Right cardiac atrium (tissue), 5 donors: ENCODE results near the gene WDR62. TPM values are rescaled to one million over a fixed set of nuclear protein-coding genes. Genes with fewer than 3 reads are reported as not detected.
"Not testable (repeated sequence)": the region's sequence is repeated elsewhere in the genome, so short reads cannot be mapped to it uniquely, and the experiment has no call there.

Experiments
- ATAC-seq, 2 donors: fragments of 200-7000 bp; cut with Tn5 transposase; one replicate each; pipeline versions ENCODE4 v1.8.0 to v1.9.1; 2020; ENCODE audit warnings: moderate library complexity in 2 of 2, mild to moderate bottlenecking in 1 of 2
- DNase-seq, 3 donors: peaks; one replicate each; pipeline ENCODE4 v3.0.0-alpha.2; 2020
- H3K27ac ChIP-seq: one replicate; pipeline ENCODE4 v1.5.1; 2013; ENCODE audit warnings: mild to moderate bottlenecking, low read length, control low read depth, moderate library complexity
- H3K27me3 ChIP-seq: one replicate; pipeline ENCODE4 v1.6.1; 2013; ENCODE audit not compliant: control insufficient read depth, insufficient read depth
- H3K4me1 ChIP-seq: one replicate; pipeline ENCODE4 v1.6.1; 2013; ENCODE audit warnings: low read length; ENCODE audit not compliant: control insufficient read depth, insufficient read depth
- H3K4me3 ChIP-seq: one replicate; pipeline ENCODE4 v1.5.1; 2013; ENCODE audit warnings: low read length, control low read depth
- H3K9me3 ChIP-seq: one replicate; pipeline ENCODE4 v1.6.1; 2013; ENCODE audit warnings: low read length; ENCODE audit not compliant: control insufficient read depth
- WGBS: extraction: QIAGEN DNeasy Blood & Tissue Kit; methylation state at CpG from one replicate; pipeline ENCODE4 v1.1.7; 2013; 5-methylcytosine and 5-hydroxymethylcytosine counted together
- intact Hi-C, 4 donors: fragments of 100-400 bp; cut with DNase I; formaldehyde crosslinking; loops; one replicate each; pipeline versions ENCODE4 v1.11.0 to v1.14.0; 2022 to 2023
- polyA plus RNA-seq: library from polyadenylated mRNA; stranded (reverse); fragments of 200-250 nt; gene quantifications from one replicate; pipeline ENCODE4 v1.2.3, GENCODE V29; 2013
- total RNA-seq, 4 donors: library from RNA; stranded (reverse); fragmentation: NEBNext Ultra II Directional; extraction: Animal tissue kit (Norgen Biotek cat#: 25700); gene quantifications; one replicate each; pipeline ENCODE4 v1.2.1, GENCODE V29; 2021
- donor health status: healthy with polysubstance abuse.
- donor health status: DM: no; HTN: yes; CAD: no.
- donor health status: DM: no; HTN: no; CAD: no.
- donor health status: DM: no; HTN: yes; CAD: no; lungs with severe emphysema.
- donor health status: DM: yes; HTN: yes; CAD: no.

WDR62 gene
- total and polyA plus RNA-seq, 5 donors, result 2.8 to 16.3 (median 8.0) TPM

DNA sequence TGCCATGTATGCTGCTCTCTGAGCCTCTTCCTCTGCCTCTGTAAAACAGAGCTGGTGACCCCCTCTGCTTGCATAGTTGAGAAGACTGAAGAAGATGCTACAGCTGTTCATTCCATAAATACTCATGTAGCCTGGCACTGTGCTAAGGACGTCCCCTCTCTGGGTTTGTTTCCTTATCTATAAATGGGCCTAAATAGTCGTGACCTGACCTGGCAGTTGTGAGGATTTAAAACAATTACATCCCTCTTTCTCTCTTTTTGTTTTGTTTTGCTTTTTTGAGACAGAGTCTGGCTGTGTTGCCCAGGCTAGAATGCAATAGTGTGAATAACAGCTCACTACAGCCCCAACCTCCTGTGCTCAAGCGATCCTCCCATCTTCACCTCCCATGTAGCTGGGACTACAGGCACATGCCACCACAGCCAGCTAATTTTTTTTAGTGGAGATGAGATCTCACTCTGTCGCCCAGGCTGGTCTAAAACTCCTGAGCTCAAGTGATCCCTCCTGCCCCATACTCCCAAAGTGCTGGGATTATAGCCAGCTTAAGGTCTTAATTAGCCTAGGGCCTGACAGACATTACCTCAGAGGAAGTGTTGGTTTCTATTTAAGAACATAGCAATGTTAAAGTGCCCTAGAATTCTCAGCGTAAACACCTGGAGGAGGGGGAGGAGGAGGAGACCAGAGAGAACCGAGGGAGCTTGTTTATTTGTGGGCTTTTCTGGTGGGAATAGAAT lies 4.6 kb downstream of the WDR62 start:
- WGBS, result 82% methylated on average over 6 of the region's 6 CpGs
- no peak overlapping the region for H3K27ac ChIP-seq

GRCh38 chr19:36060430-36060829 lies 5.7 kb downstream of the WDR62 start:
- DNase-seq (peak; percentile 31 to 75 (median 70)), ATAC-seq (peak; percentile 67 to 73)
- H3K4me3 ChIP-seq, result no peak overlapping the region
- no peak overlapping the region for H3K27ac ChIP-seq
- intact Hi-C loops, result loop anchor here in 2 of 4 donors (5.0 to 10.0 kb wide), 4 partner anchors 52 to 112 kb away; partner anchors contain the start of genes OVOL3 (in 2 of the 2), POLR2I (in 2 of the 2) and TBCB (in 1 of the 2)
- no peaks in the 10 kb centered on the region for H3K9me3 ChIP-seq
- H3K4me1 ChIP-seq, result no peaks in the 10 kb centered on the region
- H3K27me3 ChIP-seq, result no peaks in the 10 kb centered on the region
- WGBS, result 71% methylated on average over 4 of the region's 4 CpGs

More for the DNA sequence above, 4.6 kb downstream of the WDR62 start:
- H3K4me3 ChIP-seq, result no peak overlapping the region
- ATAC-seq, result no peak
- no peak for DNase-seq
- no peaks in the 10 kb centered on the region for H3K9me3 ChIP-seq
- H3K27me3 ChIP-seq, result no peaks in the 10 kb centered on the region
- no peaks in the 10 kb centered on the region for H3K4me1 ChIP-seq
- intact Hi-C loops, result no loop called here

DNA sequence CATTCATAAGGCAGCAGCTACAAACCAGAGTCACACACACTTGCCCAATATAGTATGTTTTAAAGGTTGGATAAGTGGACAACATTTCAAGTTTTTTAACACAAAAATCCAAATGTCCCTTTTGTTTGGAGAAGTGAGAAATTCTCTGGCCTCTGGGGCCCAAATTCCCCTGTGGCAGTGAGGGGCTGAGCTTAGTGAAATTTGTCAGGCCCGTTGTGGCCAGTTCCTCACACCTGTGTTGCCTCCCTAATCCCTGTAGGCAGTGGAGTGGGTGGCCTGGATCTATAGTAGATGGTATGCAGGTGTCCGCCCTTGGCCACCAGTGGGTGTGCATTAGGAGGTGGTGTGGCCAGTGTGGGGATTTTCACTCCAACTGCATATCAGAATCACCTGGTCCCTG lies 6.7 kb downstream of the WDR62 start:
- intact Hi-C loops, result loop anchor here in 2 of 4 donors (5.0 to 10.0 kb wide), 4 partner anchors 51 to 111 kb away; partner anchors contain the start of genes OVOL3 (in 2 of the 2), POLR2I (in 2 of the 2) and TBCB (in 1 of the 2)
- H3K27ac ChIP-seq, result no peak overlapping the region
- DNase-seq (no peak), ATAC-seq (no peak)
- H3K4me1 ChIP-seq, result no peaks in the 10 kb centered on the region
- WGBS, result 95% methylated on average over 2 of the region's 2 CpGs
- H3K9me3 ChIP-seq, result no peaks in the 10 kb centered on the region
- no peaks in the 10 kb centered on the region for H3K27me3 ChIP-seq
- no peak overlapping the region for H3K4me3 ChIP-seq

- Histone ChIP-seq H3K9me3 (no peaks in the 10 kb centered on the region), H3K27me3 (no peaks in the 10 kb centered on the region), H3K4me1 (no peaks in the 10 kb centered on the region), H3K27ac (no peak overlapping the region), H3K4me3 (no peak overlapping the region)
- DNase-seq (no peak), ATAC-seq (no peak)
- 93% methylated on average over 8 of the region's 8 CpGs for WGBS
- intact Hi-C loops, result loop anchor here in 2 of 4 donors (5.0 to 10.0 kb wide), 4 partner anchors 47 to 107 kb away; partner anchors contain the start of genes OVOL3 (in 2 of the 2), POLR2I (in 2 of the 2) and TBCB (in 1 of the 2)
Observed at GRCh38 chr19:36064826-36065225, 10.1 kb downstream of the WDR62 start.

DNA sequence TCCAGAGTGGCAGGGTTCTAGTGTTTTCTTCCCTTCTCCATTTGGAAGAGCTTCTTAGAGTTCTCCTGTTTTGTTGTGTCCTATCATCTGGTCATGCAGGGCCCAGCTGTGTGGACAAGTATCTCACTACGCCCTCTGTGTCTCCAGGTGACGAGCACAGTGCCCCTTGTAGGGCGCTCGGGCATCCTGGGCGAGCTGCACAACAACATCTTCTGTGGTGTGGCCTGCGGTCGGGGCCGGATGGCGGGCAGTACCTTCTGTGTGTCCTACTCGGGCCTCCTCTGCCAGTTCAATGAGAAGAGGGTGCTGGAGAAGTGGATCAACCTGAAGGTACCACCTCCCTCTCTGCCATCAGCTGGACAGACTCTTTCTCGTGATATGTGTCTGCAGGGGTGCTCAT lies 13.0 kb downstream of the WDR62 start:
- WGBS, result 97% methylated on average over 11 of the region's 11 CpGs
- intact Hi-C loops, result loop anchor here in 1 of 4 donors (10.0 kb wide), 1 partner anchor 47 kb away; the partner anchor contains the start of genes OVOL3, POLR2I and TBCB
- no peak for ATAC-seq

DNA sequence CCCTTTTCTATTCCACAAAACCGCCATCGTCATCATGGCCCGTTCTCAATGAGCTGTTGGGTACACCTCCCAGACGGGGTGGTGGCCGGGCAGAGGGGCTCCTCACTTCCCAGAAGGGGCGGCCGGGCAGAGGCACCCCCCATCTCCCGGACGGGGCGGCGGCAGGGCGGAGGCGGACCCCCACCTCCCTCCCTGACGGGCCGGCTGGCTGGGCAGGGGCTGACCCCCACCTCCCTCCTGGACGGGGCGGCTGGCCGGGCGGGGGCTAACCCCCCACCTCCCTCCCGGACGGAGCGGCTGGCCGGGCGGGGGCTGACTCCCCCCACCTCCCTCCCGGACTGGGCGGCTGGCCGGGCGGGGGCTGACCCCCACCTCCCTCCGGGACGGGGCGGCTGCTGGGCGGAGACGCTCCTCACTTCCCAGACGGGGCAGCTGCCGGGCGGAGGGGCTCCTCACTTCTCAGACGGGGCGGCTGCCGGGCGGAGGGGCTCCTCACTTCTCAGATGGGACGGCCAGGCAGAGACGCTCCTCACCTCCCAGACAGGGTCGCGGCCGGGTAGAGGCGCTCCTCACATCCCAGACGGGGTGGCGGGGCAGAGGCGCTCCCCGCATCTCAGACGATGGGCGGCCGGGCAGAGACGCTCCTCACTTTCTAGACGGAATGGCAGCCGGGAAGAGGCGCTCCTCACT lies 14.3 kb downstream of the WDR62 start:
- H3K9me3 ChIP-seq, H3K4me1 ChIP-seq, H3K27ac ChIP-seq, H3K4me3 ChIP-seq, H3K27me3 ChIP-seq, ATAC-seq: not testable (repeated sequence)
- WGBS, result 98% methylated on average over 53 of the region's 57 CpGs
- intact Hi-C loops, result loop anchor here in 1 of 4 donors (10.0 kb wide), 1 partner anchor 46 kb away; the partner anchor contains the start of genes OVOL3, POLR2I and TBCB
- peak in 1 of 3 donors; percentile 66 for DNase-seq

More for the DNA sequence above, 13.0 kb downstream of the WDR62 start:
- no peaks in the 10 kb centered on the region for H3K4me1 ChIP-seq
- no peak overlapping the region for H3K4me3 ChIP-seq
- H3K27me3 ChIP-seq, result no peaks in the 10 kb centered on the region
- no peak for DNase-seq
- no peaks in the 10 kb centered on the region for H3K9me3 ChIP-seq
- no peak overlapping the region for H3K27ac ChIP-seq

DNA sequence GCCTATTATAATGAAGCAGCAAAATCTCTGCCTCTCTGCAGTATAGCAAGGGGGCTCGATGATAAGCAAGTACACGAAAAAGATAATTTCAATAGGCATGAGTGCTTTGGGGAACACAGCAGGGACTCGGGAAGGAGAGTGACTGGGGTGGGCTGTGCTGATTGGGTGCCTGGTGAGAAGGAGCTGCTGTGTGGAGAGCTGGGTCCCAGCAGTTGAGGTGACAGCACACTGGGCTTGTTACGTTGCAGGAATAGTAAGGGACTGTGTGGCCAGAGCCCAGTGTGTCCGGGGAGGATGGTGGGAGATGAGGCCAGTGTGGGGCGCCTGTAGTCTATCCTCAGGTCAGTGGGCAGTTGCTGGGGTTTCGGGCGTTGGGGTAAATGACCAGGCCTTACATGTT lies 17.4 kb downstream of the WDR62 start:
- Histone ChIP-seq H3K27me3 (no peaks in the 10 kb centered on the region), H3K4me3 (no peak overlapping the region), H3K27ac (no peak overlapping the region), H3K9me3 (no peaks in the 10 kb centered on the region), H3K4me1 (no peaks in the 10 kb centered on the region)
- DNase-seq (no peak), ATAC-seq (peak; percentile 31 to 52)
- intact Hi-C loops, result no loop called here
- WGBS, result 81% methylated on average over 8 of the region's 8 CpGs

DNA sequence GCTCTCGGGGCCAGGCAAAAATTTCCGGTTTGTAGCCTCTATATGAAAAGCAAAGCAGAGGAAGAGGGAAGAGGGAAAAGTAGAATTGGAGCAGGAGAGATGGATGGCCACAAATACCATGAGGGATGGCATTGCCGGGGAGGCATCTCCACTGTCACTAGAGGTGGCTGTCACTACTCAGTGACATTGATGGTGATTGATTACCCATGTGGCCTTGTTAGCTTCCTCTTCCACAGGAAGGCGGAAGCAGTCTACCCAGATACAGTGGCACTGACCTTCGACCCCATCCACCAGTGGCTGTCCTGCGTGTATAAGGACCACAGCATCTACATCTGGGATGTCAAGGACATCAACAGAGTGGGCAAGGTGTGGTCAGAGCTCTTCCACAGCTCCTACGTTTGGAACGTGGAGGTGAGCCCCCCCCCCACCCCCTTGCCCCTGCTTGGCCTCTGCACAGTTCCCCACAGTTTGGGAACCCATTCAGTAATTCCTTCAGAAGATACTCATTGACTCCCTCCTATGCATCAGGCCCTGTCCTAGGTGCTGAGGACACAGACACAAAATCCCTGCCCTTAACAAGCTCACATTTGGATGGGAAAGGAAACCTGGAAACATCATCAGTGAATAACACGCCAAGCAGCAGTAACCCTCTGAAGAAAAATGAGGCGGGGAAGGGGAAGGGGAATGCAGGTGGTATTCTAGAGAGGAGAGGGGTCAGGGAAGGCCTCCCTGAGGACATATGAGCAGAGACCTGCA lies 18.6 kb downstream of the WDR62 start:
- Histone ChIP-seq H3K27ac (no peak overlapping the region), H3K4me1 (no peaks in the 10 kb centered on the region), H3K9me3 (no peaks in the 10 kb centered on the region), H3K27me3 (no peaks in the 10 kb centered on the region), H3K4me3 (no peak overlapping the region)
- ATAC-seq (no peak), DNase-seq (no peak)
- intact Hi-C loops, result no loop called here
- 86% methylated on average over 10 of the region's 10 CpGs for WGBS

DNA sequence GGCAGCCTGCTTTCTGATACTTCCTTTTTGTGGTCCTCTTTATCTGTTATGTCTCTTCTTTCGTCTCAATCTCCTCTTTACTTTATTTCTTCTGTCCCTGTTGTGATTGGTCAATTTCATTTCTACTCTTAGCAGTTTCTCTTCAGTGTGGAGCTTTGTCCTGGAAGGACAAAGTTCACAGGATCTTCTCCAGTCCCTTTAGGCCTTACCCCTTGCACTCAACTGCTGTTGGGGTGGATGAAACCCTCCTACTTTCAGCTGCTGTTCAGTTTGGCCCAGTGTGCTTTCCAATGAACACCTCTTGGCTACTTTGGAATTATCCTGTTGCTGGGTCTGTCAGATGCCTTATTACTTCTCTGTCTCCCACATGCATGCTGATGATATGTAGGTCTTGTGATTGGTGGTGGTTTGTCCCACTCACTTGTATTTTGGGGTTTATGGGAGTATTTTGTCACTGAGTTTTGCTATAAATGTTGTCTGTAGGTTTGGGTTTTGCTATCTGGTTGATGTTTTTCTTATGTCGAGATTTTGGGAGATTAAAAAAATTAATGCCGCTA lies 24.8 kb downstream of the WDR62 start:
- no peak for DNase-seq
- Histone ChIP-seq H3K27ac (no peak overlapping the region), H3K9me3 (no peaks in the 10 kb centered on the region), H3K27me3 (no peaks in the 10 kb centered on the region), H3K4me1 (no peaks in the 10 kb centered on the region), H3K4me3 (no peak overlapping the region)
- WGBS, result 93% methylated on average over 3 of the region's 3 CpGs
- no peak for ATAC-seq
- intact Hi-C loops, result no loop called here

DNA sequence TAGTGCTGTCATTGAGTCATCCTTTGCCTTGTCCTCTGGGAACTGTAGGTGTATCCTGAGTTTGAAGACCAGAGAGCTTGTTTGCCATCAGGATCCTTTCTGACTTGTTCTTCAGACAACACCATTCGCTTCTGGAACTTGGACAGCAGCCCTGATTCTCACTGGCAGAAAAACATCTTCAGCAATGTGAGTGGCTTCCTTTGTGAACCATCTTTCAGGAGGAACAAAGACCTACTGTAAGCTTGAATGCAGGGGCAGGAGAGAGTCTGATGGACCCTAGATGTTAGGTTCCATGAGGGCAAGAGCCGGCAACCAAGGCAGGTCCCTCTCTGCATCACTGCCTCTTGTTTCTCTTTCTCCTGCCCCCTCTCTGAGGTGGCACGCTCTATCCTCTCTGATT lies 26.7 kb downstream of the WDR62 start:
- no peak for ATAC-seq
- no peak overlapping the region for H3K4me3 ChIP-seq
- DNase-seq, result no peak
- no peaks in the 10 kb centered on the region for H3K9me3 ChIP-seq
- no peak overlapping the region for H3K27ac ChIP-seq
- no peaks in the 10 kb centered on the region for H3K4me1 ChIP-seq
- intact Hi-C loops, result no loop called here
- no peaks in the 10 kb centered on the region for H3K27me3 ChIP-seq
- 74% methylated on average over 3 of the region's 3 CpGs for WGBS
